HFFc6 (cell line): ENCODE measurements around the gene SEMA3A. TPM values are rescaled to one million over a fixed set of nuclear protein-coding genes. Genes with fewer than 3 reads are reported as not detected.
"Not testable (repeated sequence)": the region's sequence is repeated elsewhere in the genome, so short reads cannot be mapped to it uniquely, and the experiment has no call there.

ENCODE experiments used
- DNase-seq: peaks from one replicate; pipeline ENCODE4 v3.0.0-alpha.2; 2018
- H3K27ac Mint-ChIP-seq: 2 replicates; pipeline ENCODE4 v1.8.0; 2020; ENCODE audit warnings: mild to moderate bottlenecking, mixed read lengths
- H3K27me3 Mint-ChIP-seq: 2 replicates; pipeline ENCODE4 v1.8.0; 2021; ENCODE audit warnings: mild to moderate bottlenecking, moderate library complexity, mixed read lengths; ENCODE audit not compliant: insufficient read depth
- H3K36me3 Mint-ChIP-seq: 2 replicates; pipeline ENCODE4 v1.8.0; 2021; ENCODE audit warnings: low read depth, mixed read lengths
- H3K4me1 Mint-ChIP-seq: 2 replicates; pipeline ENCODE4 v1.8.0; 2020; ENCODE audit warnings: low read depth, mixed read lengths
- H3K4me3 Mint-ChIP-seq: 2 replicates; pipeline ENCODE4 v1.8.0; 2020; ENCODE audit warnings: mild to moderate bottlenecking, moderate library complexity, mixed read lengths
- H3K9me3 Mint-ChIP-seq: 2 replicates; pipeline ENCODE4 v1.8.0; 2020; ENCODE audit warnings: mild to moderate bottlenecking, mixed read lengths
- CTCF ChIP-seq: fragments of 200-600 bp; sonication (generic); IDR thresholded peaks from 2 replicates; pipeline ENCODE4 v1.5.0; 2021; ENCODE audit warnings: antibody characterized with exemption, mild to moderate bottlenecking
- total RNA-seq, 6 experiments: library from RNA; stranded (reverse); fragmentation: NEBNext Ultra II Directional; extraction: Animal tissue kit (Norgen Biotek cat#: 25700); gene quantifications; 2 replicates in 1 of 6; 3 replicates in 5 of 6; pipeline ENCODE4 v1.2.3, GENCODE V29; 2021

Gene SEMA3A
- total RNA-seq, 6 experiments from 2014 or later = 56.9 to 86.2 (median 74.4) TPM

- no peaks in the 10 kb centered on the region; the same call in 1 of the 2 replicates for H3K9me3 Mint-ChIP-seq
- peak overlapping the region; percentile 56; the same call in 1 of the 2 replicates for H3K4me3 Mint-ChIP-seq
- DNase-seq = peak; percentile 10
- H3K4me1 Mint-ChIP-seq = peaks cover 53% of the 10 kb centered on the region
- no peak for TF ChIP-seq CTCF
- H3K27me3 Mint-ChIP-seq = no peaks in the 10 kb centered on the region
- peak overlapping the region; percentile 64 for H3K27ac Mint-ChIP-seq
- peaks cover 13% of the 10 kb centered on the region for H3K36me3 Mint-ChIP-seq
Observed at GRCh38 chr7:84058311-84059076, 136.1 kb downstream of the SEMA3A start.

GRCh38 chr7:84057576-84057975, 137.0 kb downstream of the SEMA3A start:
- TF ChIP-seq CTCF = no peak
- H3K36me3 Mint-ChIP-seq = peaks cover 13% of the 10 kb centered on the region
- H3K27me3 Mint-ChIP-seq = no peaks in the 10 kb centered on the region
- no peak for DNase-seq
- H3K4me1 Mint-ChIP-seq = peaks cover 53% of the 10 kb centered on the region
- no peak overlapping the region for H3K27ac Mint-ChIP-seq
- no peak overlapping the region for H3K4me3 Mint-ChIP-seq
- no peaks in the 10 kb centered on the region; the same call in 1 of the 2 replicates for H3K9me3 Mint-ChIP-seq

GRCh38 chr7:84055904-84056605, 138.5 kb downstream of the SEMA3A start:
- TF ChIP-seq CTCF = no peak
- H3K36me3 Mint-ChIP-seq = peaks cover 13% of the 10 kb centered on the region
- no peak for DNase-seq
- H3K27ac Mint-ChIP-seq = no peak overlapping the region
- no peaks in the 10 kb centered on the region; the same call in 1 of the 2 replicates for H3K9me3 Mint-ChIP-seq
- no peaks in the 10 kb centered on the region for H3K27me3 Mint-ChIP-seq
- peaks cover 45% of the 10 kb centered on the region for H3K4me1 Mint-ChIP-seq
- no peak overlapping the region for H3K4me3 Mint-ChIP-seq

GRCh38 chr7:84055199-84055598, 139.4 kb downstream of the SEMA3A start:
- Mint-ChIP-seq H3K36me3 (peaks cover 13% of the 10 kb centered on the region), H3K4me1 (peaks cover 36% of the 10 kb centered on the region)
- not testable (repeated sequence) for H3K27me3 Mint-ChIP-seq, H3K4me3 Mint-ChIP-seq, DNase-seq, H3K27ac Mint-ChIP-seq, H3K9me3 Mint-ChIP-seq

- H3K36me3 Mint-ChIP-seq = peaks cover 17% of the 10 kb centered on the region
- no peak overlapping the region for H3K4me3 Mint-ChIP-seq
- no peak overlapping the region for H3K27ac Mint-ChIP-seq
- no peak for DNase-seq
- H3K4me1 Mint-ChIP-seq = peaks cover 30% of the 10 kb centered on the region
- H3K9me3 Mint-ChIP-seq = no peaks in the 10 kb centered on the region
- no peak for TF ChIP-seq CTCF
- no peaks in the 10 kb centered on the region; the same call in 1 of the 2 replicates for H3K27me3 Mint-ChIP-seq
Observed at GRCh38 chr7:84049071-84049836, 145.3 kb downstream of the SEMA3A start.
